ENCODE data around the gene ZNF570. TPM values are rescaled to one million over a fixed set of nuclear protein-coding genes. Genes with fewer than 3 reads are reported as not detected.

ZNF570 gene
- total RNA-seq (5.1 and 7.4 TPM in 2 replicates), polyA plus RNA-seq (1.2 and 1.8 TPM in 2 replicates)

DNA sequence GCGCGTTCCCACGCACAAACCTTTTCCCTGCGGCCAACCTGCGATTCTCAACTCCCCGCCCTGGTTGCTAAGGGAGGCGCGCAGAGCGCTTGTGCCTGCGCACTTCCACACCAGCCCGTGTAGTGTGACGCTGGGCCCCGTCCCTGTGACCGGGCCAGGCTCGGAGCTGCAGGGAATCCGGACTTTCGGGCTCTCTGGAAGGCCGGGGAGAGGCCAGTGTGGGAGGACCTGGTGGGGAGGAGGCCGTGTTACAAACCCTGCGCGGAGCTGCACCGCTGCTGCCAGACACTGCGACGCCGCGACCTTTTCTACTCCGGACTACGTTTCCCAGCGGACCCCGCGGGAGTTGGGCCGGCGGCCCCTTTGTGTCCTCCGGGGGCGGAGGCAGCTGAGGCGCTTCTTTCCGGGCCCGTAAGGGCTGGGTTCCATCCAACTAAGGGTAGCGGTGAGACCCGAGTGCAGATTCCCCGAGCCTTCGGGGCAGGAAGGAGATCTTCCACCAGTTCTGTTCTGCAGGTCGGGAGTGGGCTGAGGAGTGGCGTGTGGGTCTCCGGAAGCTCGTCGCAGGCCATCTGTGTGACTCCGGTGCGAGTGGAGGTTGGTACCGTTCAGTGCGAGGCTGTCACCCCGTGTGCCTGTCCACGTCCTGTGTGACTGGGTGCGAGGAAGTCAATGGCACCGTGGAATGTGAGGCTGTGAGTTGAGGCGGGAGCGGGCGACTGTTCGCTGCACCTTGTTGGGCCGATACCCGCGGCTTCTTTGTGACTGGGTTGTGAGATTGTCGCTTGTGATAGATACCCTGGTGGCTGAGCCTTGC lies at the start of gene ZNF570:
Gene ZNF570 (plus strand): TSS at position 396 of the 817 bp plus-strand sequence. CDS start 999 bp downstream, outside the sequence.
- WGBS (ENCODE audit: low lambda C conversion rate, missing lambda C conversion rate): 1% methylated on average over 63 of the region's 63 CpGs
- no peaks in the 10 kb centered on the region for H3K36me3 ChIP-seq (replicated peaks; ENCODE audit: insufficient read depth, low read depth)
- H3K4me1 ChIP-seq (ENCODE audit: insufficient read depth): peaks cover 11% of the 10 kb centered on the region
- peak within 1 kb of the TSS; percentile 94 for H3K27ac ChIP-seq
- no peaks in the 10 kb centered on the region for H4K20me1 ChIP-seq (ENCODE audit: insufficient read depth, poor library complexity, severe bottlenecking)
- H3K4me3 ChIP-seq: peak within 1 kb of the TSS; percentile 86
- H3K27me3 ChIP-seq: no peaks in the 10 kb centered on the region
- H3K9me2 ChIP-seq (replicated peaks; ENCODE audit: insufficient read depth): no peaks in the 10 kb centered on the region
- peak within 1 kb of the TSS; percentile 97 for H3K4me2 ChIP-seq
- H3K79me2 ChIP-seq: peaks cover 47% of the 10 kb centered on the region
- H2AFZ ChIP-seq: peak within 1 kb of the TSS; percentile 94
- peaks cover 10% of the 10 kb centered on the region for H3K9me3 ChIP-seq (ENCODE audit: low read depth)
- DNase-seq (ENCODE audit: low spot score): peak; percentile 93
- TF ChIP-seq EZH2phosphoT487 (IDR thresholded peaks at IDR 0.05; ENCODE audit: low read depth, severe bottlenecking, unreplicated experiment) (no peak), CTCF (IDR thresholded peaks at IDR 0.05; ENCODE audit: poor library complexity) (no peak), EZH2 (IDR thresholded peaks at IDR 0.05; ENCODE audit: borderline replicate concordance) (no peak)

DNA sequence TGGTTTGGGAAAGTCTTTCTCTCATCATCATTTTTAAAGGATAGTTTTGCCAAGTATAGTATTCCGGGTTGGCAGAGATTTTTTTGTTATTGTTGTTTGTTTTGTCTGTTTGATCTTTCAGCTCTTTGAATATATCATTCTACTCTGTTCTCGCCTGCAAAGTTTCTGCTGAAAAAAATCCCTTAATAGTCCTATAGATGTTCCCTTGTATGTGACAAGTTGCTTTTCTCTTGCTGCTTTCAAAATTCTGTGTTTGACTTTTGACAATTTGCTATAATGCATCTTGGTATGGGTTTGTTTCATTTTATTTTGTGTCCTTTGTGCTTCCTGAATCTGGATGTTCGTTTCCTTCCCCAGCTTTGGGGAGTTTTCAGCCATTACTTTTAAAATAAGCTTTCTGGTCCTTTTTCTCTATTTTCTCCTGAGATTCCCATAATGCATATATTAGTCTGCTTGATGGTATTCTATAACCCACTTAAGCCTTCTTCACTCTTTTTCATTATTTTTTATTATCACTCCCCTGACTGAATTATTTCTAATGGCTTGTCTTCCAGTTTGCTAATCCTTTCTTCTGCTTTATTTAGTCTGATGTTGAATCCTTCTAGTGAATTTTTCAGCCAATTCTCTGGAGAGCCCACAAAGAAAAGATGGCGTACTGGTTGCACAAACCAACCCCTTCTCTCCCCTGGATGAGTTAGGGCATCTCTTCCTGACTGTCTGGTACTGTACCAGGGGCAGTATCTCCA lies 16.5 kb upstream of the ZNF570 start:
- H3K36me3 ChIP-seq (replicated peaks; ENCODE audit: insufficient read depth, low read depth): no peaks in the 10 kb centered on the region
- no peak overlapping the region for H3K4me2 ChIP-seq
- no peaks in the 10 kb centered on the region for H3K27me3 ChIP-seq
- 97% methylated on average over 4 of the region's 4 CpGs for WGBS (ENCODE audit: low lambda C conversion rate, missing lambda C conversion rate)
- no peaks in the 10 kb centered on the region for H4K20me1 ChIP-seq (ENCODE audit: insufficient read depth, poor library complexity, severe bottlenecking)
- no peak overlapping the region for H3K4me3 ChIP-seq
- H3K4me1 ChIP-seq (ENCODE audit: insufficient read depth): no peaks in the 10 kb centered on the region
- DNase-seq (ENCODE audit: low spot score): no peak
- no peak for TF ChIP-seq CTCF (IDR thresholded peaks at IDR 0.05; ENCODE audit: poor library complexity)
- H2AFZ ChIP-seq: no peak overlapping the region
- no peaks in the 10 kb centered on the region for H3K79me2 ChIP-seq
- no peak overlapping the region for H3K27ac ChIP-seq
- peaks cover 77% of the 10 kb centered on the region for H3K9me3 ChIP-seq (ENCODE audit: low read depth)
- H3K9me2 ChIP-seq (replicated peaks; ENCODE audit: insufficient read depth): no peaks in the 10 kb centered on the region

GRCh38 chr19:37466277-37466797 lies 2.8 kb upstream of the ZNF570 start:
- no peak for TF ChIP-seq CTCF (IDR thresholded peaks at IDR 0.05; ENCODE audit: poor library complexity)
- no peak for TF ChIP-seq EZH2 (IDR thresholded peaks at IDR 0.05; ENCODE audit: borderline replicate concordance)
- no peak for TF ChIP-seq EZH2phosphoT487 (IDR thresholded peaks at IDR 0.05; ENCODE audit: low read depth, severe bottlenecking, unreplicated experiment)

More at GRCh38 chr19:37466277-37466797, 2.8 kb upstream of the ZNF570 start:
- Histone ChIP-seq H3K9me2 (replicated peaks; ENCODE audit: insufficient read depth) (no peaks in the 10 kb centered on the region), H4K20me1 (ENCODE audit: insufficient read depth, poor library complexity, severe bottlenecking) (no peaks in the 10 kb centered on the region), H3K9me3 (ENCODE audit: low read depth) (peaks cover 11% of the 10 kb centered on the region), H3K4me1 (ENCODE audit: insufficient read depth) (peaks cover 11% of the 10 kb centered on the region), H3K36me3 (replicated peaks; ENCODE audit: insufficient read depth, low read depth) (peaks cover 5% of the 10 kb centered on the region), H2AFZ (peak overlapping the region; percentile 87), H3K79me2 (peaks cover 34% of the 10 kb centered on the region), H3K27me3 (no peaks in the 10 kb centered on the region), H3K4me2 (peak overlapping the region; percentile 97), H3K4me3 (peak overlapping the region; percentile 99), H3K27ac (peak overlapping the region; percentile 80)
- 47% methylated on average over 25 of the region's 25 CpGs for WGBS (ENCODE audit: low lambda C conversion rate, missing lambda C conversion rate)
- DNase-seq (ENCODE audit: low spot score): no peak
